Neural progenitor cell (in vitro differentiated cells): ENCODE data around the gene LPP. TPM values are rescaled to one million over a fixed set of nuclear protein-coding genes. Genes with fewer than 3 reads are reported as not detected.

Source experiments
- DNase-seq: peaks from one replicate; pipeline ENCODE4 v3.0.0-alpha.2; 2016; ENCODE audit warnings: low spot score
- H2AFZ ChIP-seq: fragments of 200-600 bp; sonication (generic); replicated peaks from 2 replicates; pipeline ENCODE4 v1.6.1; 2016; ENCODE audit warnings: antibody characterized with exemption
- H3F3A ChIP-seq: fragments of 200-600 bp; sonication (generic); 2 replicates; pipeline ENCODE4 v1.6.1; 2016; ENCODE audit warnings: antibody characterized with exemption, low read depth
- H3K27ac ChIP-seq: fragments of 200-600 bp; sonication (generic); 2 replicates; pipeline ENCODE4 v1.5.1; 2016; ENCODE audit warnings: mild to moderate bottlenecking
- H3K27me3 ChIP-seq: fragments of 200-600 bp; sonication (generic); 2 replicates; pipeline ENCODE4 v1.6.1; 2016; ENCODE audit warnings: mild to moderate bottlenecking, moderate library complexity
- H3K36me3 ChIP-seq: fragments of 200-600 bp; sonication (generic); 2 replicates; pipeline ENCODE4 v1.5.1; 2016
- H3K4me1 ChIP-seq: fragments of 200-600 bp; sonication (generic); 2 replicates; pipeline ENCODE4 v1.6.1; 2016; ENCODE audit warnings: mixed run types
- H3K4me2 ChIP-seq: fragments of 200-600 bp; sonication (generic); 2 replicates; pipeline ENCODE4 v1.6.1; 2016
- H3K4me3 ChIP-seq: fragments of 200-600 bp; sonication (generic); 2 replicates; pipeline ENCODE4 v1.5.1; 2016
- H3K79me2 ChIP-seq: fragments of 200-600 bp; sonication (generic); 2 replicates; pipeline ENCODE4 v1.6.1; 2016; ENCODE audit warnings: low read depth
- H3K9ac ChIP-seq: fragments of 200-600 bp; sonication (generic); 2 replicates; pipeline ENCODE4 v1.6.1; 2016
- H3K9me3 ChIP-seq: fragments of 200-600 bp; sonication (generic); 2 replicates; pipeline ENCODE4 v1.5.1; 2016; ENCODE audit warnings: low read depth
- H4K20me1 ChIP-seq: fragments of 200-600 bp; sonication (generic); 2 replicates; pipeline ENCODE4 v1.6.1; 2016; ENCODE audit warnings: low read depth
- H3K27ac Mint-ChIP-seq: 3 replicates; pipeline ENCODE4 v1.8.0; 2021; ENCODE audit warnings: mixed read lengths
- H3K27me3 Mint-ChIP-seq: 2 replicates; pipeline ENCODE4 v1.8.0; 2022; ENCODE audit warnings: low read depth, mild to moderate bottlenecking, inconsistent platforms, moderate library complexity, mixed read lengths; ENCODE audit not compliant: insufficient read depth
- H3K36me3 Mint-ChIP-seq: 3 replicates; pipeline ENCODE4 v1.8.0; 2021; ENCODE audit warnings: mixed read lengths
- H3K4me1 Mint-ChIP-seq: 3 replicates; pipeline ENCODE4 v1.8.0; 2021; ENCODE audit warnings: mixed read lengths
- H3K4me3 Mint-ChIP-seq: 3 replicates; pipeline ENCODE4 v1.8.0; 2021; ENCODE audit warnings: mild to moderate bottlenecking, moderate library complexity, mixed read lengths
- H3K9me3 Mint-ChIP-seq: 3 replicates; pipeline ENCODE4 v1.8.0; 2020; ENCODE audit warnings: mixed read lengths
- CTCF ChIP-seq: fragments of 200-600 bp; sonication (generic); IDR thresholded peaks from 2 replicates; pipeline ENCODE4 v1.5.1; 2017; ENCODE audit warnings: antibody characterized with exemption, mild to moderate bottlenecking
- EZH2 ChIP-seq: fragments of 200-600 bp; sonication (generic); IDR thresholded peaks from 2 replicates; pipeline ENCODE4 v1.6.1; 2017; ENCODE audit warnings: antibody characterized with exemption, mild to moderate bottlenecking, moderate library complexity
- EZH2phosphoT487 ChIP-seq: fragments of 200-600 bp; sonication (generic); IDR thresholded peaks from 2 replicates; pipeline ENCODE4 v1.6.1; 2017; ENCODE audit warnings: antibody characterized with exemption
- total RNA-seq: library from RNA; depleted of rRNA; stranded (reverse); fragments of >200 nt; gene quantifications from 2 replicates; pipeline ENCODE4 v1.2.3, GENCODE V29; 2015; ENCODE audit warnings: low replicate concordance

Gene LPP
- total RNA-seq, 1 donor from 2014 or later, result 18.9 TPM

GRCh38 chr3:188568736-188569135, 414.8 kb downstream of the LPP start:
- no peak overlapping the region for H3K4me3 Mint-ChIP-seq
- Histone ChIP-seq H3F3A (no peaks in the 10 kb centered on the region), H3K4me2 (no peak overlapping the region), H3K4me3 (no peak overlapping the region), H3K9ac (no peak overlapping the region), H4K20me1 (peaks cover 9% of the 10 kb centered on the region), H3K4me1 (peaks cover 19% of the 10 kb centered on the region), H2AFZ (no peak overlapping the region), H3K79me2 (no peaks in the 10 kb centered on the region), H3K27ac (no peak overlapping the region), H3K9me3 (no peaks in the 10 kb centered on the region), H3K36me3 (no peaks in the 10 kb centered on the region), H3K27me3 (no peaks in the 10 kb centered on the region)
- no peak overlapping the region for H3K27ac Mint-ChIP-seq
- H3K27me3 Mint-ChIP-seq, result no peaks in the 10 kb centered on the region
- no peaks in the 10 kb centered on the region for H3K36me3 Mint-ChIP-seq
- H3K4me1 Mint-ChIP-seq, result peaks cover 10% of the 10 kb centered on the region
- DNase-seq, result no peak
- TF ChIP-seq CTCF (no peak), EZH2 (no peak), EZH2phosphoT487 (no peak)
- H3K9me3 Mint-ChIP-seq, result no peaks in the 10 kb centered on the region

GRCh38 chr3:188571531-188572095, 417.7 kb downstream of the LPP start:
- no peak overlapping the region for H3K27ac Mint-ChIP-seq
- H4K20me1 ChIP-seq, result peaks cover 9% of the 10 kb centered on the region
- DNase-seq, result no peak
- H3K4me1 ChIP-seq, result peaks cover 38% of the 10 kb centered on the region
- H3K9ac ChIP-seq, result no peak overlapping the region
- H3K4me2 ChIP-seq, result no peak overlapping the region
- no peaks in the 10 kb centered on the region for H3K36me3 ChIP-seq
- no peak overlapping the region for H3K4me3 Mint-ChIP-seq
- TF ChIP-seq EZH2phosphoT487, result no peak
- no peak for TF ChIP-seq EZH2
- no peak for TF ChIP-seq CTCF
- no peaks in the 10 kb centered on the region for H3K79me2 ChIP-seq
- H3K4me1 Mint-ChIP-seq, result peaks cover 26% of the 10 kb centered on the region
- no peak overlapping the region for H3K27ac ChIP-seq
- H3K9me3 Mint-ChIP-seq, result no peaks in the 10 kb centered on the region
- no peak overlapping the region for H3K4me3 ChIP-seq
- no peaks in the 10 kb centered on the region for H3K9me3 ChIP-seq
- no peaks in the 10 kb centered on the region for H3K27me3 ChIP-seq
- H3F3A ChIP-seq, result no peaks in the 10 kb centered on the region
- H3K27me3 Mint-ChIP-seq, result no peaks in the 10 kb centered on the region
- H2AFZ ChIP-seq, result no peak overlapping the region
- no peaks in the 10 kb centered on the region for H3K36me3 Mint-ChIP-seq

- no peak overlapping the region for H3K9ac ChIP-seq
- peaks cover 38% of the 10 kb centered on the region for H3K4me1 ChIP-seq
- H3K36me3 ChIP-seq, result no peaks in the 10 kb centered on the region
- Mint-ChIP-seq H3K4me3 (no peak overlapping the region), H3K9me3 (no peaks in the 10 kb centered on the region), H3K27ac (no peak overlapping the region), H3K36me3 (no peaks in the 10 kb centered on the region), H3K27me3 (no peaks in the 10 kb centered on the region), H3K4me1 (peaks cover 26% of the 10 kb centered on the region)
- H3F3A ChIP-seq, result no peaks in the 10 kb centered on the region
- H3K27ac ChIP-seq, result no peak overlapping the region
- H3K9me3 ChIP-seq, result no peaks in the 10 kb centered on the region
- no peak overlapping the region for H3K4me3 ChIP-seq
- no peak overlapping the region for H2AFZ ChIP-seq
- peak overlapping the region; percentile 14 for H3K4me2 ChIP-seq
- peaks cover 9% of the 10 kb centered on the region for H4K20me1 ChIP-seq
- no peaks in the 10 kb centered on the region for H3K79me2 ChIP-seq
- H3K27me3 ChIP-seq, result no peaks in the 10 kb centered on the region
- TF ChIP-seq CTCF (peak; percentile 20), EZH2phosphoT487 (no peak), EZH2 (no peak)
- peak; percentile 12 for DNase-seq
Observed at GRCh38 chr3:188573291-188573940, 419.5 kb downstream of the LPP start.
